ENCODE data around the gene EDN2.

DNA sequence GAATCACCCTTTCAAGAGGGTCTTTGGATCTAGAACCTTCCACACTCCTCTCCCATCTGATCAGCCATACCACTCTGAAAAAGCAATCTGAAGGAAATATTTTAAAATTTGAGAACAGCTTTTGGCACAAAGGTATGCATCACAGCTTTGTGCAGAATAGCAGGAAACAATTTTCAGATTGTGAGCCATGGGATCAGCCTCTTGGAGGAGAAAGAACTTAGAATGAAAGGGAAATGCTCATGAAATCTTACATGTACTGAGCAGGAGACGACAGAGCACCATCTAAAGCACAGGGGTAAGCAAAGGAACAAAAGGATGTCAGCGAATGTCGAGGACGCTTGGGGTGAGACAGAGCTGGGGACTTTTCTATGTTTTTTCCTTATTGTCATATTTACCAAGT is 54.4 kb downstream of the EDN2 start:
- TF ChIP-seq CTCF (IDR thresholded peaks at IDR 0.05) (no peak), POLR2A (IDR thresholded peaks at IDR 0.05) (no peak), EP300 (IDR thresholded peaks at IDR 0.05) (no peak)

Data from ovary (tissue), 3 donors.